Measurements from ENCODE around the gene PTPN11.
"Not testable (repeated sequence)": the region's sequence is repeated elsewhere in the genome, so short reads cannot be mapped to it uniquely, and the experiment has no call there.

The PTPN11 gene

DNA sequence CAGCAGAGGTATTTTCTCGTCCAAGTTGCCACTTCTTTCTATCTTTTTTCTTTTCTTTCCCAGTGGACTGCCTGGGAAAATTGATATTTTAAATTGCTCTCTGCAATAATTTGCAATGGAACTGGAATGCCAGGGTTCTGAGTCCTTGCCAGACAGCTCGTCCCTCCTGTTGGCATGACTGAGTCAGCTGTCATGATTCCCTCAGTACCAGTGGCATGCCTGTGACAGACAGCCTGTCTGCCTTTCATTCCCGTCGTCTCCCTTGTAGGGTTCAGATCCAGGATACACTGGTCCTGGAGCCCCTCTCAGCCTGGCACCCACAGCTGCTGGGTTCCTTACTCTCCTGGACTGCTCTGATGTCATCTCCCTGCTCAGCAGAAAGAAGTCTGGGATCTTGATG is 84.8 kb downstream of the PTPN11 start:
- FAIRE-seq (no peak), DNase-seq (ENCODE audit: extremely low spot score, insufficient read length, low read depth) (no peak)

DNA sequence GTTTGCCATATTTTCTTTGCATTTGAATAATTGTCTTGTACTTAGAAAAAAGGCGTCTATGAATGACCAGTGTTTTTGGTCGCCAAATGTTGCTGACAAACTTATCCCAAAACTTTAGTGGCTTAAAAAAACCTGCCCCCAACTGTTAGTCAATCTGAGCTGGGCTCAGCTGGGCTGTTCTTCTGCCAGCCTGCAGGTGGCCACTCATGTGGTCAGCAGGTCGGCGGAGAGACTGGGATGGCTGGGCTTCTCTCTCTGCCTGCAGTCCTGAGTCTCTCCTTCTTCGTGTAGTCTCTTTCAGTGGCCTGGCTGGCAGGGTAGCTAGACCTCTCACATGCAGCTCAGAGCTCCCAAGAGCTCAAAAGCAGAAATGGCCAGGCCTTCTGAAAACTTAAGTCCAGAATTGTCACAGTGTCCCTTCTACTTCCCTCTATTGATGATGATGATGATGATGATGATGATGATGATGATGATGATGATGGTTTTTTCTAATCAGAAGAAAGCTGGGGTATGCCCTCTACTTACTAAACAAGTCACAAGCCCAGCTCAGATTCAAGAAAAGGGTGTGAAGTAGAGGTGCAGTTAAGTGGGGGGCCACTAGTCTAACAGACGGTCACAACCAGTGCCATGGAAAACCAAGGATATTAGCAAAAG is 87.9 kb downstream of the PTPN11 start:
- FAIRE-seq, result no peak
- DNase-seq (ENCODE audit: extremely low spot score, insufficient read length, low read depth), result no peak

DNA sequence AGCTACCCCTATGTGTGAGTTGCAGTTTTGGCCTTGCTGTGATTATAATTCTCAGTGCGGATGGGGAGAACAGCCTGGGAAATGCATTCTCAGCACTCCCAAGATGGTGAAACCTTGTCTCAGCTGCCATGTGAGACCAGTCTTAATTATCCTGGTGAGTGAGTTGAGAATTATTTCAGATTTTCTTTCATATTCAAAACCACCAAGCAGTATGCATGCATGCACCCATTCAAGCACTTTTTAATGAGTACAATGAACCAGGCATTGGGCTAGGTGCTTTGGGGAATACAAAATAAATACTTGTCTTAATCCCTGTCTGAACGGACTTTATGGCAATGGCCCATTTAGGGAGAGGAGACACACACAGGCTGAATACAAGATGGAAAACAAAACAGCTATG is 94.7 kb downstream of the PTPN11 start:
- no peak for DNase-seq (ENCODE audit: extremely low spot score, insufficient read length, low read depth)
- no peak for FAIRE-seq

DNA sequence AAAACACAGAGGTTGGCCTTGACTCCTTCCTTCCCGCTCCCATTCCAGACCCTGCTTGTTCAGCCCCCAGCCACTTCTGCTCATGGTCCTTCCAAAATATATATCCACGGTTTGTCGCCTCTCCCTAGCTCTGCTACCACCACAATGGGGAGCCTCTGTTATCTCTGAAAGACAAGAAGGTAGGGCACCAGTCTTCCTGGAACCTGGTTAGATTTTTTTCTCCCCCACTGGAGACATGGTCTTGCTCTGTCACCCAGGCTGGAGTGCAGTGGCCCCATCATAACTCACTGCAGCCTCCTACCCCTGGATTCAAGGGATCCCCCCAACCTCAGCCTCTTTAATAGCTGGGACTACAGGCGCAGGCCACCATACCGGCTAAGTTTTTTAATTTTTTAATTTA is 95.7 kb downstream of the PTPN11 start:
- DNase-seq (ENCODE audit: extremely low spot score, insufficient read length, low read depth), result no peak
- no peak for FAIRE-seq

DNA sequence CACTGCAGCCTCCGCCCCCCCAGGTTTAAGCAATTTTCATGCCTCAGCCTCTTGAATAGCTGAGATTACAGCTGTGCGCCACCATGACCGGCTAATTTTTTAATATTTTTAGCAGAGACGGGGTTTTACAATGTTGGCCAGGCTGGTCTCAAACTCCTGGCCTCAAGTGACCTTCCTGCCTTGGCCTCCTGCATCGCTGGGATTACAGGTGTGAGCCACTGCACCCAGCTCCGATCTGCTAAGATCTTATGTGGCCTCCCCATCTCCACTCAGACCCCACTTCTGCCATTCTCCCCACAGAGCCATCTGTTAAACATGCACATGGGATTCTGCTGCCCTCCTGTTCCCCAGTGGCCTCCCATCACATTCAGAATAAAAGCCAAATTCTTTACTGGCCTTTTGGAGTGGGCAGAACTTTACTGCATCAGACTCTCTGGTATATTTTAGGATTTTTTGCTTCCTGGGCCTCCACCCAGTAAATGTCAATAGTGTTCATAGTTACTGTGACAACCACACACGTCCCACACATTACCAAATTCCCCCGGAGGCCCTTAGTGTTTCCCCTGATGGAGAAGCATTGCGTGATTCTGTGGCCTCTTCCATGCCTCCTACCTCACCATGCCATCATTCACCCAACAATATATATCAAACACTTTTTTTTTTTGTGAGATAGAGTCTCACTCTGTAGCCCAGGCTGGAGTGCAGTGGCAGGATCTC is 96.3 kb downstream of the PTPN11 start:
- DNase-seq (ENCODE audit: extremely low spot score, insufficient read length, low read depth) (no peak), FAIRE-seq (no peak)

DNA sequence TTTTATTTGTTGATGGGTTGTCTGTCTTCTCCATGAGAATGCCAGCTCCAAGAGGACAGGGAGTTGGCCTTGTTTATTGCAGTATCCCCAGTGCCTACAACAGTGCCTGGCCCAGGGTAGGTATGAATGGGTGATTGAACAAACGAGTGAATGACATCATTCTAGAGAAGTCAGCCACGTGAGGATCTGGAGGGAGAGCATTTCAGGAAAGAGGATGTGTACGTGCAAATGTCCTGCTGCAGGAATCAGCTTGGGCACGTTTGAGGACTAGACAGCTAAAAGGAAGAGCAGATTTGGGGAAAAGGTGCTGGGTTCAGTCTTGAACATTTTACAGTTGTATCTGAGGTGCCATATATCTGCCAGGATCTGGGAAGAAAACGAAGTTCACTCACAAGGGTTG is 97.1 kb downstream of the PTPN11 start:
- FAIRE-seq (no peak), DNase-seq (ENCODE audit: extremely low spot score, insufficient read length, low read depth) (no peak)

DNA sequence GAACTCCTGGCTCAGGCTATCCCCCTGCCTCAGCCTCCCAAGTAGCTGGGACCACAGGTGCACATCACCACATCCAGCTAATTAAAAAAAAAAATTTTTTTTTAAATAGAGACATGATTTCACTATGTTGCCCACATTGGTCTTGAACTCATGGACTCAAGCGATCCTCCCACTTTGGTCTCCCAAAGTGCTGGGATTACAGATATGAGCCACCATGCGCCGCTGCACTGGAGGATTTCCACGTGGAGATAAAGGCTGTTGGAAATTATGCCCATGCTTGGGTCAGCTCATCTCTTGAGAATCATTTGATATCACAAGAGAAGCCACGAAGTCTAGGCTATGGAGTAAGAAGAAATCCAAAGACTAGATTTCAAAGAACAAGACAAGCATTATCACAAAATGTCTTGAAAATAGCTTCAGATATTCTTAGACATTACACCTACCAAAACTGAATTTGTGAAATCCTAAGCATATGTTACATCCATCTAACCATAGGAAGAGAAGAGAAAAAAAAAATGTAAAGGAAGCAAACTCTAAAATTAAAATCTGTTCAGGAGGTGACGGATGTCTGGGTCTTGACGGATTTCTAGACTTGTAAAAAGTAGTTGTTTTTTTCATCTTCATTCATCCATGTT is 99.1 kb downstream of the PTPN11 start:
- FAIRE-seq (no peak), DNase-seq (ENCODE audit: extremely low spot score, insufficient read length, low read depth) (no peak)

DNA sequence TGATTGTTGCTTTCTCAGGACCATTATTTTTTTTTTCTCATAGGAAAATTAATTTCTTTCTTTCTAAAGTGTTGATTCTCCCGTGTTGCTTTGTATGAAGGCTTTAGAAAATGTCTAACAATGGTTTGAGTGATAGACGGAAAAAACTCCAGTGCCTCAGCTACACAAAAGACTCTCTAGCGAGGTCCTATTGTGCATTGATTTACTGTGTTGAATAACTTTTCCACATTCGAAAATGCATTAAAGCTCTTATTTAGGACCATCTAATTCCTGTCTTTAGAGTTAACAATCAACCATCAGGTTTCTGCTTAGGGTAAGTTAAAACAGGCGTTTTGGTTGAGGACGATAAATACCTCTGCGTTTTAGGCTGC is 99.6 kb downstream of the PTPN11 start:
- FAIRE-seq, result no peak
- DNase-seq (ENCODE audit: extremely low spot score, insufficient read length, low read depth), result no peak

DNA sequence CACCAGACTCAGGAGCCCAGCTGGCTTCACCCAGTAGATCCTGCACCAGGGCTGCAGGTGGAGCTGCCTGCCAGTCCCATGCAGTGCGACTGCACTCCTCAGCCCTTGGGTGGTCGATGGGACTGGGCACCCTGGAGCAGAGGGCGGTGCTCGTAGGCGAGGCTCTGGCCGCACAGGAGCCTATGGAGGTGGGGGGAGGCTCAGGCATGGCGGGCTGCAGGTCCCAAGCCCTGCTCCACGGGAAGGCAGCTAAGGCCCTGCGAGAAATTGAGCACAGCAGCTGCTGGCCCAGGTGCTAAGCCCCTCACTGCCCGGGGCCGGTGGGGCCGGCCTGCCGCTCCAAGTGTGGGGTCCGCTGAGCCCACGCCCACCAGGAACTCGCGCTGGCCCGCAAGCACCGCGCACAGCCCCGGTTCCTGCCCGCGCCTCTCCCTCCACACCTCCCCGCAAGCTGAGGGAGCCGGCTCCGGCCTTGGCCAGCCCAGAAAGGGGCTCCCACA is 101.1 kb downstream of the PTPN11 start:
- not testable (repeated sequence) for FAIRE-seq; DNase-seq (ENCODE audit: extremely low spot score, insufficient read length, low read depth)

DNA sequence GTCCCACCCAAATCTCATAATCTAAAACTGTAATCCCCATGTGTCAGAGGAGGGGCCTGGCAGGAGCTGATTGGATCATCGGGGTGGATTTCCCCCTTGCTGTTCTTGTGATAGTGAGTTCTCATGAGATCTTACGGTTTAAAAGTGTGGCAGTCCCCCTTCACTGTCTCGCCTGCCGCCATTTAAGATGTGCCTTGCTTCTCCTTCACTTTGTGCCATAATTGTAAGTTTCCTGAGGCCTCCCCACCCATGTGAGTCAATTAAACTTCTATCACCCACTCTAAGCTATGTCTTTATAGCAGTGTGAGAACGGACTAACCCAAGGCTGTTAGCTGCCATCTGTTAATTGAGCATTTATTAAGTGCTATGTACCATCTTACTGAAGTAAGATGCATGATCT is 105.1 kb downstream of the PTPN11 start:
- FAIRE-seq, result no peak
- no peak for DNase-seq (ENCODE audit: extremely low spot score, insufficient read length, low read depth)

DNA sequence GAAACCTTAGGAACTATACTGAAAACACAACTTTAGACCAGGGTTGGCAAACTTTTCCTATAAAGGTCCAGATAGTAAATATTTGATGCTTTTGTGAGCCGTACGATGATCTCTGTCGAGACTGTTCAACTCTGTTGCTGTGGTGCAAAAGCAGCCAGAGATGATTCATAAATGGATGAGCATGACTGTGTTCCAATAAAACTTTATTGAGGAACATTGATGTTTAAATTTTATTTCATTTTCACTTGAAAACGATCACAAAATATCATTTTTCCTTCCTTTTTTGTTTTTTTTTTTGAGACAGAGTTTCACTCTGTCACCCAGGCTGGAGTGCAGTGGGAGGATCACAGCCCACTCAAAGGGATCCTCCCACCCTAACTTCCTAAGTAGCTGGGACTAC is 105.5 kb downstream of the PTPN11 start:
- FAIRE-seq (no peak), DNase-seq (ENCODE audit: extremely low spot score, insufficient read length, low read depth) (no peak)

DNA sequence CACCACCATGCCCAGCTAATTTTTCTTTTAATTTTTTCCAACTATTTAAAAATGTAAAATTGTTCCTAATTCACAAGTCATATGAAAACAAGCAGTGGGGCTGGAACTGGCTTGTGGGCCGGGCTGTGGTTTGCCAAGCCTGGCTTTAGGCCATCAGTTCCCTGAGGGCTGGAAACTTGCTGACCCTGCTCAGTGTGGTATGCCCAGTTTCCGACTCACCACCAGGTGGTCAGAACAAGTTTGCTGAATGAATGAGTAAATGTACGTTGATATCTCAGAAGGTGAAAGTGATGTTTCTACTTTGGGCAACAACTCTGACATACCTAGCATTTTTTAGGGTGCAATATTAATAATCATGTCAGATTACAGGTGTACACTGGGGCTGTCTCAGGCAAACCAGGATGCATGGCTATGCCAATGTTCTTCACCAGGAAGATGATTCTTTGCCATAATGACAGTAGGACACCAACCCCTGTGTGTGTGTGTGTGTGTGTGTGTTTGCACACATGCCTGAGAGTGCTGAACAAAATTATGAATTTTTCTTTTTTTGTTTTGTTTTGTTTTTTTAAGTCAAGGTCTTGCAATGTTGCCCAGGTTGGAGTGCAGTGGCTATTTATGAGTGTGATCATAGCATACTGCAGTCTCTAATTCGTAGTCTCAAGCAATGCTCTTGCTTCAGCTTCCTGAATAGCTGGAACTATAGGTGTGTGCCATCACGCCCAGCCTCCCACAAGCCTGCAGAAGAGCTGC is 106.1 kb downstream of the PTPN11 start:
- FAIRE-seq, result no peak
- no peak for DNase-seq (ENCODE audit: extremely low spot score, insufficient read length, low read depth)

DNA sequence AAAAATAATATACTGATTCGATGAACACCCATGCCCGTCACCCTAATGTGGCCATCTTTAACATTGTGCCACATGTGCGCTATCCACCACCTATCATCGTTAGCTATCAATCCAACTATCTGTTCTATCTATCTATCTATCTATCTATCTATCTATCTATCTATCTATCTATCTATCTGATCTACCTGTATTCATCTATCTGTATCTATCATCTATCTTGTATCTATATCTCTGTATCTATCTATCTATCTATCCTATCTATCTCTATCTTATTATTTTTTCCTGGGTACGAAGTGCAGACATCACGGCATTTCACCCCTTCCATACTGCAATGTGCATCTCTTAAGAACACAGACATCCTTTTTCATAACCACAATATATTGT is 106.7 kb downstream of the PTPN11 start:
- no peak for DNase-seq (ENCODE audit: extremely low spot score, insufficient read length, low read depth)
- no peak for FAIRE-seq

DNA sequence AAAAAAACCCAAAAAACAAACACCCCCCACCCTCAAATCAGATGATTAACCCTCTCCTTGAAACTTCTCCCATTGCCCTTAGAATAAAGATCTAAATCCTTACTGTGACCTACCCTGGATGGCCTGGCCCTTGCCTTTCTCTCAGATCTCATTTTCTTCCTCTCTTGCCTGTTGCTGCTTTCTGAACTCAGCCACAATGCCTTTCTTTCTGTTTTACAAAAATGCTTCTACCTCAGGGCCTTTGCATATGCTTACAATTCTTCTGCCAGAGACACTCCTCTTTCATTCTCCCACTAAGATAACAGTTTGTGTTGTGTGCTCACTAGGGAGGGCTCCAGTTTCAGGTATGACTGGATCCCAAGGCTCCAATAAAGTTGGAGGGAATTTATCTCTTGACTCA is 108.3 kb downstream of the PTPN11 start:
- FAIRE-seq, result no peak
- DNase-seq (ENCODE audit: extremely low spot score, insufficient read length, low read depth), result no peak

DNA sequence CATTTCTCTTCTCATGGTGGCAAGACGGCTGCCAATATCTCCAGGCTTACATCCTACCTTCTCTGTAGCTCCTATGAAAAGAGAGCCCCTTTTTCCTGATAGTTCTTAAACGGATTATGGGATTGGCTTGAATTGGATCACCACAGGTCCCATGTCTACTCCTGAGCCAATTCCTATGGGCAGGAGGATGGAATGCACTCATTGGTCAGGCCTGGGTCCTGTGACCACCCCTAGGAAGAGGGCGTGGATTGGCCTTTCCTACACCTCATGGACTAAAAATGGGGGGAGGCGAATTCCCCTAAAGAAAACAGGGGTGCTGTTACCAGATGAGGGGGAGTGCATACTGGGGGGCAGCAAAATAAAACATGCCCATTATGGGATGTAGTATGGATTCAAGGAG is 108.8 kb downstream of the PTPN11 start:
- no peak for FAIRE-seq
- DNase-seq (ENCODE audit: extremely low spot score, insufficient read length, low read depth), result no peak

DNA sequence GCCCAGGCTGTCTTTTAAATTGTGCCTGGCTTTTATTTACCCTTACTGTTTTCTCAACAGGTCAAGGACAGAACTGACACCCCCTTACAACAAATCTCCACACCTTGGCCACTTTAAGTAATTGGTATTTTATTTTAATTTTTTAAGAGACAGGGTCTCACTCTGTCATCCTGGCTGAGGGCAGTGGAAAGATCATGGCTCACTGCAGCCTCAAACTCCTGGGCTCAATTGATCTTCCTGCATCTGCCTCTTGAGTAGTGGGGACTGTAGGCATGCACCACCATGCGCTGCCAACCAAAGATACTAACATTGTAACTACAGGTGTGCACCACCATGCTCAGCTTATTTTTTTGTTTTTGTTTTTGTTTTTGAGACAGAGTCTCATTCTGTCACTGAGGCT is 109.8 kb downstream of the PTPN11 start:
- no peak for FAIRE-seq
- no peak for DNase-seq (ENCODE audit: extremely low spot score, insufficient read length, low read depth)

DNA sequence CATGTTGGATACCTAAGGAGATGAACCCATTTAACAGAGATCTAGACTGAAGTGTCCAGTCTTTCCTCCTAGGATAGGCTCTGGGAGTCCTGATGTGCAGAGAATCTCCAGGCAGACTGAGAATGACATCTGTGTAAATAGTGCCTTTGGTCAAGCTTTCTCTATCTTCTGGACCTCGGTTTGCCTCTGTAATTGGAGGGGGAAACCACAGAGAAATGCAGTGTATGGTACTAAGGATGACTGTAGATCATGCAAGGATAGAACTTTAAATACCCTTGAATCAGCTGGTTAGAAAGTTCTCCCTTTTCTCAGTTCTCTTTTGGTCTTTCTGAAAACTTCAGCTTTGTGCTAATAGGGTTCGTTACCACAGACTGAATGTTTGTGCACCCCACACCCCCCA is 112.2 kb downstream of the PTPN11 start:
- DNase-seq (ENCODE audit: extremely low spot score, insufficient read length, low read depth) (no peak), FAIRE-seq (no peak)

DNA sequence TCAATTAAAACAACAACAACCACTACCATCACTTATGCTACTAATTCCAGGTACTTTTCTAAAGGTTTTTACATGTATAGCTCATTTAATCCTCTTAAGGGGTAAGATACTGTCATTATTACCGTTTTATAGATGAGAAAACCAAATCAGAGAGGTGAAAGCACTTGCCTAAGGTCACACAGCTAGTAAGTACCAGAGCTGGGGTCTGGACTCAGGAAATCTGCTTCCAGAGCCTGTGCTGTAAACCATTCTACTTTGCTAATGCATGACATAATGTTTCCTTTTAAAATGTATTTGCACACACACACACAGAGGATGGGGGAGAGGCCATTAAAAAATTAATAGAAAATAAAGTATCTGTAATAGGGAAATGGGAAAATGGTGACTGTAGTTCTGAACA is 113.4 kb downstream of the PTPN11 start:
- FAIRE-seq, result no peak
- no peak for DNase-seq (ENCODE audit: extremely low spot score, insufficient read length, low read depth)

DNA sequence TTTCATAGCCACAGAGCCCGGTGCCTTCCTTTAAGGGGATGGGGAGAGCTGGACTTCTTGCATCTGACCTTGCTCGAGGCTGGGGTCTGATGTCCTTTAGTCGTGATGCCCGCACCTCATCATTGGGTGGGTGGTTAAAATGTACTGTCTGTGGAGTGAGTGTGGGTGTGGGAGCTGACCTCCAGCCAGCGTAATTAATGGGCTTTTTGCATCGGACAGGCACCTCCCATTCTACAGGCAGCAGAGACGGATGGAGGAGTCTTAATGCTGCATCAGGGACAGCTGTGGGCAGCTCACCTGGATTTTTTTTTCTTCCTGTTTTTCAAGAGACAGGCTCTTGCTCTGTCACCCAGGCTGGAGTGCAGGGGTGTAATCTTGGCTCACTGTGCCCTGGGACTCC is 114.8 kb downstream of the PTPN11 start:
- DNase-seq (ENCODE audit: extremely low spot score, insufficient read length, low read depth) (no peak), FAIRE-seq (no peak)

DNA sequence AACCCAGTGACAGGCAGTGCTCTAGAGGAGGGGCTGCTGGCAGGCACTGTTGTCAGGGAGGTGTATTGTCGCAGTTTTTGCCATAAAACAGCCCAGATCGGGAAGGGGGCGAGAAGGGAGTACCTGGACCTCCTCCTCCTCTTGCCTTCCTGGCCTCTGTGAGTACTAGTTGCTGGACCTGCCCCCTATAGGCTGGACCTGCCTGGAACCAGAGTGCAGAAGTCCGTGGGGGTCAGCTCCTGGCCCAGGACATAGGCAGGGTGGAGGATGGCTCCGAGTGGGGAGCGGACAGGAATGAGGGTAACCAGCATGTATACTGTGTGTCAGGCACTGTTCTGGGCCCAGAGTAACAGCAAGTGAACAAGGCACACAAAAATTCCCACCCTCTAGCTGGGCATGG is 116.3 kb downstream of the PTPN11 start:
- no peak for FAIRE-seq

More for the DNA sequence above, 116.3 kb downstream of the PTPN11 start:
- no peak for DNase-seq (ENCODE audit: extremely low spot score, insufficient read length, low read depth)

All from GM18507 (cell line).